Muscle of back (tissue), 11 donors: Measurements from ENCODE around the gene CENPA. TPM values are rescaled to one million over a fixed set of nuclear protein-coding genes. Genes with fewer than 3 reads are reported as not detected.

ENCODE experiments used
- DNase-seq, 3 donors: peaks; one replicate each; pipeline versions ENCODE4 v3.0.0 to v3.0.0-alpha.2; 2013
- polyA plus RNA-seq, 10 donors: library from polyadenylated mRNA; unstranded; fragments of 120-200 nt; gene quantifications; one replicate each; pipeline ENCODE4 v1.2.1, GENCODE V29; 2013; ENCODE audit not compliant: insufficient read length in 10 of 10

Gene CENPA
- polyA plus RNA-seq, 10 donors: 5.3 to 12.9 (median 6.9) TPM

DNA sequence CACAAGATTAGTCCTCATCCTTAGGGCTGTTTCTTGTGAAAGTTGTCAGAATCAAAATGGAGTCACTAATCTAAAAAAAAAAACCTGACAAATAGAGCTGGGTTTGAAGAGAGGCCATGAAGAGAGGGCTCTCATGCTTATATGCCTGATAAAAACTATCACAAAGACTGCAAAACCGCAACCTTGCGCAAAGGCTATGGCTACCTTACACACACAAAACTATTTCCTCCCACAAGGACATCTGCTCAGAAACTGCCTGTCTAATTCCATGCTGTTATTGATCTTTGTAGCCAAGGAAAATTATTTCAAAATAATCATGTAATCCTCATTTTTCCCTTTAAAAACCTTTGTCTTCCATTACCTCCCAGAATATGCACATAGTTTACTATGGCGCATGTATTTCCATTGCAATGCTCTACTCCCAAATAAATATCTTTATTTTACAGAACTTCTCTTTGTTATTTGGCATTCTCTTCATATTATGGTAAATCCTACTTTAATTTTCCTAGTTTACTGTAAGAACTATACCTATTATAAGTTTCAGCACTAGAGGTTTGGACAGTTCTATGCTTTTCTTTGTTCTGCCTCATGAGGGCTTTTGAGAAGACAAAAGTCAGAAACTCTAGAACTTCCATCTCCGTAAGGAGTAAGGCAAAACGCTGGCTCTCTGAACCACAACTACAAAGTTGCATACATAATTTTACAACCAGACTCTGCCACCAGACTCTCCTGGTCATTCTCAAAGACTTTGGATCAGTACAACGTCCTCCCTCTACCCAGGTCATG is 52.5 kb downstream of the CENPA start:
- peak in 1 of 3 donors; percentile 27 for DNase-seq

DNA sequence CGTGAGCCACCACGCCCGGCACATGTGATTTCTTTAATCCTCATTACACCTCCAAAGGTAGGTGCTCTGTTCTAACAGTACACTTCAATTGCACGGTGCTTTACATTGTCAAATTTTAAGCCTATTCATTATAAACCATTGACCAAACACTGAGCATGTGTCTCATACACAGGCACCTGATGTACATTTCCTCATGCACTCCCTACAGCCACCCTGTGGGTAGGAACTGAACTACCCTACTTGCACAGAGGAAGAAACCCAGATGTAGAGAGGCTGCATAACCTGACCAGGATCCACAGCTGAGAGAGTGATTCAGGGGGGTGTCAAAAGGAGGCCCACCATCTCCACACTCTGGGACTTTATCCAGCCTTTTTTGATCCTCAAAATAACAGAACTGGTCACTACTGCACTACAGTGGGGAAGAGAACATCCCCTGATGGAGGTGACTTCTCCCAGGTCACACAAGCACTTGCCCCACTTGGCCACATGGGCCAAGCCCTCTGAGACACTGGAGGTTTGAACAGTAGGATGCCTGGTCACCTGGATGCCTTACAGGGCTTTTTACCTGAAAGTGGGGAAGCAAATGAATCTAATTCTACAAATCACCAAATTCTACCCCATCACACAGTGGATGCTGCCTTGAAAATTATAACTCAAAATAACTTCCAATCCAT is 55.2 kb downstream of the CENPA start:
- no peak for DNase-seq

DNA sequence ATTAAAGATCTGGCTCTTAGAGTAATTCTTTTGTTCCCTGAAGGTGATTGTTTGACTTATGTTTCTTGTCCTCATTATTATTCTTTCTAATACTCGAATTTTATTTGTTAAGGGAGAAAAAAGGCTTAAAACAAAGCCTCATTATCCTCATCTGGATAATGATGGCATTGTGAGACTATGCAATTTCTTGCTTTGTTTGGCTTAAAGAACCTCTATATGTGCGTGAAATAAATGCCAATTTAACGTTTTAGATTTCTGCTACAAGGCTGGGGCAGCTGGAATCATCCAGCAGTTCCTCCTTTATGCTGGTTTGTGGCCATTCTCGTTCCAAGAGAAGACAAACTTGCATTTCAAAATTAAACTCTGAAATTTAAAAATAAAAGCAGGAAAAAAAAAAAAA is 57.2 kb downstream of the CENPA start:
- no peak for DNase-seq

Other genes starting within 250 kb of the CENPA start
- not detected for gene CIB4, start 144.7 kb upstream of the CENPA start, polyA plus RNA-seq
- gene KCNK3, start 93.3 kb upstream of the CENPA start, polyA plus RNA-seq: 1 to 10 TPM in 8 of 10 donors, under 1 TPM in 2; 0.60 to 1.8 (median 1.2) TPM
- gene SLC35F6, start 21.8 kb upstream of the CENPA start, polyA plus RNA-seq: 10 to 100 TPM in 1 of 10 donors, 1 to 10 TPM in 9; 7.5 to 10.0 (median 8.5) TPM
- 10 to 100 TPM; 11.1 to 32.7 (median 22.1) TPM for gene DPYSL5, start 62.1 kb downstream of the CENPA start, polyA plus RNA-seq
- gene MAPRE3, start 184.6 kb downstream of the CENPA start, polyA plus RNA-seq: 10 to 100 TPM; 17.1 to 41.5 (median 25.0) TPM
- 10 to 100 TPM; 60.1 to 89.9 (median 68.5) TPM for gene TMEM214, start 246.9 kb downstream of the CENPA start, polyA plus RNA-seq